Renal cortex interstitium (tissue), 15 donors: ENCODE measurements around the gene ALKBH6. TPM values are rescaled to one million over a fixed set of nuclear protein-coding genes. Genes with fewer than 3 reads are reported as not detected.

ENCODE experiments used
- DNase-seq, 11 donors: peaks; one replicate each; pipeline ENCODE4 v3.0.0-alpha.2; 2013; ENCODE audit warnings: low read depth in 9 of 11, low spot score in 4 of 11; ENCODE audit errors: extremely low read depth in 1 of 11
- long read RNA-seq, 16 experiments: transcript quantifications; one replicate each; lab custom pipeline, GENCODE V29; 2026
- polyA plus RNA-seq, 3 donors: library from polyadenylated mRNA; unstranded; fragments of 120-200 nt; gene quantifications; one replicate each; pipeline ENCODE4 v1.2.1, GENCODE V29; 2013; ENCODE audit not compliant: insufficient read length in 3 of 3

Gene ALKBH6
- polyA plus RNA-seq = 10 to 100 TPM; 14.0 to 15.8 (median 15.4) TPM
- long read RNA-seq, donor 1, partial matches to known transcripts = 0 of 1 reads
- long read RNA-seq, donor 1, other reads (novel, unspliced or antisense) = 0 of 1 reads
- long read RNA-seq, donor 2, partial matches to known transcripts = 0 of 1 reads
- long read RNA-seq, donor 2, other reads (novel, unspliced or antisense) = 0 of 1 reads
- long read RNA-seq, donor 3, transcript ALKBH6-202 (7 exons, 973 nt) = major isoform, 5 of 8 reads
- long read RNA-seq, donor 3, partial matches to known transcripts = 0 of 8 reads
- long read RNA-seq, donor 3, other reads (novel, unspliced or antisense) = 0 of 8 reads
- long read RNA-seq, donor 4, partial matches to known transcripts = 0 of 6 reads
- long read RNA-seq, donor 4, other reads (novel, unspliced or antisense) = 0 of 6 reads
- long read RNA-seq, donor 5, partial matches to known transcripts = 0 of 7 reads
- long read RNA-seq, donor 5, other reads (novel, unspliced or antisense) = 0 of 7 reads
- long read RNA-seq, donor 6, partial matches to known transcripts = 0 of 2 reads
- long read RNA-seq, donor 6, other reads (novel, unspliced or antisense) = 0 of 2 reads
- long read RNA-seq, donor 7, partial matches to known transcripts = 0 of 4 reads
- long read RNA-seq, donor 7, other reads (novel, unspliced or antisense) = 0 of 4 reads
- long read RNA-seq, donor 8, partial matches to known transcripts = 8 of 12 reads
- long read RNA-seq, donor 8, other reads (novel, unspliced or antisense) = 0 of 12 reads
- long read RNA-seq, donor 9, transcript ALKBH6-202 (7 exons, 973 nt) = major isoform, 6 of 7 reads
- long read RNA-seq, donor 9, partial matches to known transcripts = 0 of 7 reads
- long read RNA-seq, donor 9, other reads (novel, unspliced or antisense) = 0 of 7 reads
- long read RNA-seq, donor 10, partial matches to known transcripts = 0 of 5 reads
- long read RNA-seq, donor 10, other reads (novel, unspliced or antisense) = 0 of 5 reads
- long read RNA-seq, donor 11, partial matches to known transcripts = 0 of 2 reads
- long read RNA-seq, donor 11, other reads (novel, unspliced or antisense) = 0 of 2 reads
- long read RNA-seq, donor 12, partial matches to known transcripts = 0 of 1 reads
- long read RNA-seq, donor 12, other reads (novel, unspliced or antisense) = 0 of 1 reads
- long read RNA-seq, donor 13, partial matches to known transcripts = 0 of 7 reads
- long read RNA-seq, donor 13, other reads (novel, unspliced or antisense) = 0 of 7 reads
- long read RNA-seq, donor 14, partial matches to known transcripts = 0 of 4 reads
- long read RNA-seq, donor 14, other reads (novel, unspliced or antisense) = 0 of 4 reads
- long read RNA-seq, donor 15, partial matches to known transcripts = 0 of 2 reads
- long read RNA-seq, donor 15, other reads (novel, unspliced or antisense) = 0 of 2 reads
- long read RNA-seq, donor 16, partial matches to known transcripts = 0 of 9 reads
- long read RNA-seq, donor 16, other reads (novel, unspliced or antisense) = 0 of 9 reads

DNA sequence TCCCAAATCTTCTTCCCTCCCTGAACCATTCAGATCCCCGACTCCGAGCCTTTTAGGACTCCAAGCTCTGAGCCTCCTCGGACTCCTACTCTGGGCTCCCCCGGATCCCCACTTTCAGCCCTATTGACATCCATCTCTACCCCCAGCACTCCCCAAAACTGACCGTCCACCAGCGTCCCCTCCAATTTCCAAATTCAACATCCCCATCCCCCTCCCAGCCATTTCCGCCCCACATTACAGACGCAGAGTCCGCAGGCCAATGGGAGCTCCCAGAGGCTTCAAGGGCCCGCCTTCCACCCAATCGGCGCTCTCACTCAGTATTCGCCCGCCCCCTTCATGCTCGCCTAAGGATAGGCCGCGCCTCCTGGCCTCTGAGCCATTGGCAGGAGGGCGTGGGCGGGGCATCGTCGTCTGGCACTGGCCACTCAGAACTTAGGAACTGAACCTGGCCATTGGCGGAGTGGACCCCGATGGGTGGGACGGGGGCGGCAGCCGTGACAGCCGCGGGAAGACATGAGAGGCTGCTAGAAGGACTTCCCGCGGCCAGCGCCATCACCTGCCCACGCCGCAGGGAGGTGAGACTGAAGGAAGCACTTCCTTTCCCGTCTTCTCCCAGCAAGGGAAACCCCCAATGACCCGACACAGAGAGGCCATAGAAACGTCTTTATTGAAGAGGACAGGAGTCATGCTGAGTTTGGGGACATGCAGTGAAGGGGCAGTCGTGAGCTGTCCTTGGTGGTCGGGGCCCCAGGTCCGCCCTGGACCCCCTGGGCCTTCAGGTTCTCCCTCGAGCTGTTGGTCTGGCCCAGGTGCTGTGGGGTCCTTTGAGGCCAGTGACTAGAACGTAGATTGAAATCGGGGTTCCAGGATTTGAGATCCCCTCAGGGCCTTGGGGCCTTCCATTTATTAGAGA is at the start of gene ALKBH6:
Gene ALKBH6, minus strand, starts transcription at position 202 of the 913 bp plus-strand sequence. CDS start 816 bp downstream, outside the sequence.
- DNase-seq = peak; percentile 92 to 99 (median 98)

DNA sequence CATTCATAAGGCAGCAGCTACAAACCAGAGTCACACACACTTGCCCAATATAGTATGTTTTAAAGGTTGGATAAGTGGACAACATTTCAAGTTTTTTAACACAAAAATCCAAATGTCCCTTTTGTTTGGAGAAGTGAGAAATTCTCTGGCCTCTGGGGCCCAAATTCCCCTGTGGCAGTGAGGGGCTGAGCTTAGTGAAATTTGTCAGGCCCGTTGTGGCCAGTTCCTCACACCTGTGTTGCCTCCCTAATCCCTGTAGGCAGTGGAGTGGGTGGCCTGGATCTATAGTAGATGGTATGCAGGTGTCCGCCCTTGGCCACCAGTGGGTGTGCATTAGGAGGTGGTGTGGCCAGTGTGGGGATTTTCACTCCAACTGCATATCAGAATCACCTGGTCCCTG is 47.4 kb upstream of the ALKBH6 start:
- DNase-seq = no peak

- no peak for DNase-seq
Observed at GRCh38 chr19:36060430-36060829, 46.4 kb upstream of the ALKBH6 start.

GRCh38 chr19:36059180-36059910 is 45.3 kb upstream of the ALKBH6 start:
- no peak for DNase-seq

DNA sequence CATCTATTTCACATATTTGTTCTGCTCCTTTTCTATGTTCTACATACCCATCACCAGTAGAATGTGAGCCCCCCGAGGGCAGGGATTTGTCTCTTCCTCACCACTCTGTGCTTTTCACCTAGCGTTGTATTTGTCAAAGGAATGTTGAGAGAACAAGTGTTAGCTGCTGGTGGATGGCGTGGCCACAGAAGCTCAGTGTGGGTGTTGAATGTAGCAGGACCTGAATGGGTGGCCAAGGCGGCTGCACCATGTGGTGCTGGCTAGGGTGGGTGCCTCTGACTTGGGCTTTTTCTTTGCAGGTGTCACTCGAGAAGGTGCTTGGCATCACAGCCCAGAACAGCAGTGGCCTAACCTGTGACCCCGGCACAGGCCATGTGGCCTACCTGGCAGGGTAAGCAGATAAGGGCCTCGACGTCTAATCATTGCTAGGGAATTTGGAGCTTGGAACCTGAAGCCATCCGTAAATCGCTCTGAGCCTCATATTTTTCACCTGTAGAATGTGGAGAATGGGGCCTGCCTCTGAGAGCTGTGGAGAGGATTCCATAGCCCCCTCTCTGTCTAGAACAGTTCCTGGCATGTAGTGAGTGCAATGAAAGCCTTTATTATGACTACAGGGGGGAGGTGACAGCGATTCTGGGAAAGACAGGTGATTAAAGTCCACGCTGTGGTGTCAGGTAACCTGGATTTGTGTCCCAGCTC is 44.6 kb upstream of the ALKBH6 start:
- DNase-seq = no peak

GRCh38 chr19:36054733-36055686 is 41.0 kb upstream of the ALKBH6 start, which contains the start of gene WDR62:
Gene WDR62, plus strand, starts transcription at chr19:36054897. Its CDS starts 75 bp downstream, at chr19:36054972.
- peak in 6 of 11 donors; percentile 85 to 91 (median 88) for DNase-seq

- DNase-seq = peak; percentile 98 to 100 (median 99)
Observed at GRCh38 chr19:36054119-36054732, 40.2 kb upstream of the ALKBH6 start, which contains the start of gene THAP8. Gene THAP8, minus strand, starts transcription at chr19:36054285. Its CDS starts 68 bp downstream, at chr19:36054217.

- DNase-seq = no peak
Observed at GRCh38 chr19:36051637-36052036, 37.6 kb upstream of the ALKBH6 start.

GRCh38 chr19:36051236-36051635 is 37.2 kb upstream of the ALKBH6 start:
- no peak for DNase-seq

GRCh38 chr19:36049080-36049698 is 35.2 kb upstream of the ALKBH6 start:
- no peak for DNase-seq

DNA sequence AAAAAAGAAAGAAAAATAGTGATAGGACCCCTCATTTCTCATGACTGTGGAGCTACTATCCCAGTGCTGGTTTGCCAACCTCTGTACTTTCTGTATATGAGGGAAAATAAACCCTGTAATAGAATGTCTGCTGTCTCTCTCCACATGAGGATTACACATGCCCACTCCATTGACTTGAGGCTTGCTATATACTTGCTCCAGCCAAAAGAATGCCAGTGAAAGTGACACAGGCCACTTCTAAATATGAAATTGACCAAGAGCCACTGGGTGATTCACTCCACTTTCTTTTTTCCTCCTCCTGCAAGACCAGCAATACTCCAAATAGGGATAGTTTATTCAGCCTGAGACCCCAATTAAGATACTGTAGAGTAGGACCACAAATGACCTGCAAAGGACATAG is 33.8 kb upstream of the ALKBH6 start:
- DNase-seq = no peak

DNA sequence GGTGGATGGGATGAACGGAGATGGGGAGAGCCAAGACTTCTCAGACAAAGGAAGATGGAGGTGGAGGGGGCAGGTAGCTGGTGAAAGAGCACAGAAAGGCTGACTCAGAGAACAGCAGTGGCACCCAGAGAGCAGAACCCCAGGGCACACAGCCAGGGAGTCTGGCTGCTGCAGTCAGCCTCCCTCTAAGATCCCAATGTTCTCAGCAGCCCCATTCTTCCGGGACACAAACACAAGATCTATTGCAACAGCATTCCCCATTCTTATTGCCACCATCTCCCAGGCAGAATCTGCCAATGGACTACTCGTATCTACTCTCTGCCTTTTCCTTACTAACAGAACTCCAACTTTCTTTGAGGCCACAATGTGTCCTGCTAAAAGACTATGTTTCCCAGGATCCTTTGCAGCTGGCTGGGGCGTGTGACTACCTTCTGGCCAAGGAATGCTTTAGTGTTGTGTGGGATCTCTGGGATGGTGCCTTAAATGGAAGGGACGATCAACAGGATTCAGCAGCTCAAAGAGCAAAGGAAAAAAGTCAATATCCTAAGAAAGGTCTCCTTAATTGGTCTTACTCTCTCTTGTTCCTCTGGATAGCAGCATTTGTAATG is 32.5 kb upstream of the ALKBH6 start:
- DNase-seq = no peak

DNA sequence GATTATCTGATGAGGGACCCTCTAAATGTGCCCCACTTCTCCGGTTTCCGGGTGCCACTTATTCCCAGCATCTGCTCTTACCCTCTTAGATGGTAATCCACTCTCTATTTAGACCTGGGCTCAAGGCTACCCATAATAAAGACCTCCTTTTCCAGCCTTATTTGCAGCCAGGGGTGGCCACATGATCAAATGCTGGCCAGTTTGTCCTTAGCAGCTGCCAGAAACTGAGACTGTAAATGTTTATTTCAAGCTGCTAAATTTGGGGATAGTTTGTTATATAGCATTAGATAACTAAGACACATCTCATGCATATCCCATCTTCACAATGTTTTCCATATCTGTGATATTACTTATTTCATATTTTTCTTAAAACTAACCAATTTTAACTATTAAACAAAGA is 29.9 kb upstream of the ALKBH6 start:
- DNase-seq = no peak

DNA sequence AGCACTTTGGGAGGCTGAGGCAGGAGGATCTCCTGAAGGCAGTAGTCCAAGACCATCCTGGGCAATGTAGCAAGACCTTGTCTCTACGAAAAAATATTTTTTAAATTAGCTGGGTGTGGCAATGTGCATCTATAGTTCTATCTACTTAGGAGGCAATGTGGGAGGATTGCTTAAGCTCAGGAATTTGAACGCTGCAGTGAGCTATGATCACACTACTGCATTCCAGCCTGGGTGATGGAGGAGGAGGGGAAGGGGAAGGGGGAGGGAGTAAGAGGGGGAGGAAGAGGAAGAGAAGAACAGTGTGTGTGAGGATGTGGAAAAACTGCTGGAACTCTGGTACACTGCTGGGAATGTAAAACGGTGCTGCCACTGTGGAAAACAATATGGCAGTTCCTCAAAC is 27.8 kb upstream of the ALKBH6 start:
- DNase-seq = peak in 4 of 11 donors; percentile 43 to 69 (median 54)
